ENCODE measurements around the gene HTRA1.

DNA sequence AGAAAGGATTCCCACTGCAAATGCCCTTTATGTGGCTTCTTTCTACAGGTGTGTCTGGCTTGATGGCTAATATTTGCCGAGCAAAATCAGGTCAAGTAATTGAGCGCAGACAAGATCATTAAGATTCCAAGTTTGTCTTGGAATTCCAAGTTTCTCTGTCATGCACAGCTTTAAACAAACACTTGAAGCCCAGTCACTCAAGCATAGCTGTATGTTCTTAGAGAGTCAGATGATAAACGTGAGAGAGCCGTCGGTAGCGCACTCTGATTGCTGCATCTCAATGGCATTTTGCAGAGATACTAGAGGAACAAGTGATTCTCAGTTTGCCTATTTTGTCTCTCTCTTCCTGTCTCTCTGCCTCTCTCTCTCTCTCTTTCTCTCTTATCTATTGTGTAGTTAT is 99.9 kb downstream of the HTRA1 start:
- TF ChIP-seq, protein P1, sequence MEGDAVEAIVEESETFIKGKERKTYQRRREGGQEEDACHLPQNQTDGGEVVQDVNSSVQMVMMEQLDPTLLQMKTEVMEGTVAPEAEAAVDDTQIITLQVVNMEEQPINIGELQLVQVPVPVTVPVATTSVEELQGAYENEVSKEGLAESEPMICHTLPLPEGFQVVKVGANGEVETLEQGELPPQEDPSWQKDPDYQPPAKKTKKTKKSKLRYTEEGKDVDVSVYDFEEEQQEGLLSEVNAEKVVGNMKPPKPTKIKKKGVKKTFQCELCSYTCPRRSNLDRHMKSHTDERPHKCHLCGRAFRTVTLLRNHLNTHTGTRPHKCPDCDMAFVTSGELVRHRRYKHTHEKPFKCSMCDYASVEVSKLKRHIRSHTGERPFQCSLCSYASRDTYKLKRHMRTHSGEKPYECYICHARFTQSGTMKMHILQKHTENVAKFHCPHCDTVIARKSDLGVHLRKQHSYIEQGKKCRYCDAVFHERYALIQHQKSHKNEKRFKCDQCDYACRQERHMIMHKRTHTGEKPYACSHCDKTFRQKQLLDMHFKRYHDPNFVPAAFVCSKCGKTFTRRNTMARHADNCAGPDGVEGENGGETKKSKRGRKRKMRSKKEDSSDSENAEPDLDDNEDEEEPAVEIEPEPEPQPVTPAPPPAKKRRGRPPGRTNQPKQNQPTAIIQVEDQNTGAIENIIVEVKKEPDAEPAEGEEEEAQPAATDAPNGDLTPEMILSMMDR (conservative IDR thresholded peaks at IDR 0.05; ENCODE audit: low read depth, low read length), result no peak
- TF ChIP-seq EZH2 (IDR thresholded peaks at IDR 0.05; ENCODE audit: low read length, unreplicated experiment), result no peak
